GM18873 (cell line): Measurements from ENCODE around the gene SSR2.
A peak's percentile ranks its signal among the peaks of the same experiment; 100 is the strongest.

Source experiments
- ATAC-seq: cut with Tn5 transposase; IDR thresholded peaks from one replicate; pipeline ENCODE4 v1.9.1; 2021; ENCODE audit warnings: mild to moderate bottlenecking, moderate library complexity, moderate number of reproducible peaks; ENCODE audit not compliant: unreplicated experiment, low FRiP score

SSR2 gene

GRCh38 chr1:156020293-156021092 lies at the start of gene SSR2:
Gene SSR2 (minus strand): TSS chr1:156020951. CDS start chr1:156020167, 784 bp downstream.
- peak; percentile 94 for ATAC-seq

- no peak for ATAC-seq
Measured at GRCh38 chr1:156070548-156070947, 49.8 kb upstream of the SSR2 start.

GRCh38 chr1:156069490-156070455 lies 49.0 kb upstream of the SSR2 start:
- no peak for ATAC-seq

- no peak for ATAC-seq
Measured at GRCh38 chr1:156067262-156067661, 46.5 kb upstream of the SSR2 start.

- ATAC-seq = no peak
Measured at GRCh38 chr1:156065871-156066270, 45.1 kb upstream of the SSR2 start.

- no peak for ATAC-seq
Measured at GRCh38 chr1:156065212-156065611, 44.5 kb upstream of the SSR2 start.

- no peak for ATAC-seq
Measured at GRCh38 chr1:156064615-156065014, 43.9 kb upstream of the SSR2 start.

GRCh38 chr1:156063997-156064285 lies 43.2 kb upstream of the SSR2 start:
- ATAC-seq = no peak

- ATAC-seq = no peak
Measured at GRCh38 chr1:156062189-156062588, 41.4 kb upstream of the SSR2 start.

GRCh38 chr1:156060937-156061636 lies 40.3 kb upstream of the SSR2 start, which contains the start of gene RAB25:
Gene RAB25 (plus strand): TSS chr1:156061160. CDS start chr1:156061401, 241 bp downstream.
- ATAC-seq = no peak

GRCh38 chr1:156056326-156056849 lies 35.6 kb upstream of the SSR2 start:
- ATAC-seq = no peak

GRCh38 chr1:156055281-156056048 lies 34.7 kb upstream of the SSR2 start:
- no peak for ATAC-seq

GRCh38 chr1:156054500-156055280 lies 33.9 kb upstream of the SSR2 start, which contains the start of gene LAMTOR2:
Gene LAMTOR2 (plus strand): TSS chr1:156054782. CDS start chr1:156054890, 108 bp downstream.
- peak; percentile 70 for ATAC-seq

- ATAC-seq = no peak
Measured at GRCh38 chr1:156053768-156054499, 33.2 kb upstream of the SSR2 start, which contains the start of gene UBQLN4. Gene UBQLN4 (minus strand): TSS chr1:156053798. CDS start chr1:156053701, 97 bp downstream.

- ATAC-seq = no peak
Measured at GRCh38 chr1:156052862-156053767, 32.4 kb upstream of the SSR2 start.

- ATAC-seq = no peak
Measured at GRCh38 chr1:156051011-156051725, 30.4 kb upstream of the SSR2 start.
